EL (cell line): ENCODE data around the gene SIRT5.

Experiments used
- DNase-seq: peaks from one replicate; pipeline ENCODE4 v3.0.0-alpha.2; 2016

Gene SIRT5

GRCh38 chr6:13574571-13575376 is at the start of gene SIRT5:
Gene SIRT5, plus strand, starts transcription at chr6:13574601. Its CDS starts 9,510 bp downstream, at chr6:13584111.
- peak; percentile 84 for DNase-seq

GRCh38 chr6:13524801-13525508 is 49.4 kb upstream of the SIRT5 start:
- DNase-seq, result no peak

GRCh38 chr6:13526357-13526726 is 48.1 kb upstream of the SIRT5 start:
- no peak for DNase-seq

- DNase-seq, result no peak
Observed at GRCh38 chr6:13526727-13527670, 47.4 kb upstream of the SIRT5 start.

GRCh38 chr6:13527671-13528056 is 46.7 kb upstream of the SIRT5 start:
- DNase-seq, result no peak

- no peak for DNase-seq
Observed at GRCh38 chr6:13528232-13528631, 46.2 kb upstream of the SIRT5 start.

- DNase-seq, result no peak
Observed at GRCh38 chr6:13528777-13529343, 45.5 kb upstream of the SIRT5 start.

- no peak for DNase-seq
Observed at GRCh38 chr6:13531956-13532355, 42.4 kb upstream of the SIRT5 start.

GRCh38 chr6:13534536-13534935 is 39.9 kb upstream of the SIRT5 start:
- no peak for DNase-seq

GRCh38 chr6:13535306-13535705 is 39.1 kb upstream of the SIRT5 start:
- DNase-seq, result no peak

- DNase-seq, result no peak
Observed at GRCh38 chr6:13536796-13537526, 37.4 kb upstream of the SIRT5 start.

GRCh38 chr6:13537527-13537897 is 36.9 kb upstream of the SIRT5 start:
- no peak for DNase-seq

GRCh38 chr6:13538084-13538483 is 36.3 kb upstream of the SIRT5 start:
- DNase-seq, result peak; percentile 51

GRCh38 chr6:13538600-13538999 is 35.8 kb upstream of the SIRT5 start:
- no peak for DNase-seq

GRCh38 chr6:13539572-13539971 is 34.8 kb upstream of the SIRT5 start:
- DNase-seq, result no peak

GRCh38 chr6:13541496-13541895 is 32.9 kb upstream of the SIRT5 start:
- DNase-seq, result no peak

GRCh38 chr6:13544454-13545186 is 29.8 kb upstream of the SIRT5 start:
- no peak for DNase-seq

GRCh38 chr6:13545885-13546284 is 28.5 kb upstream of the SIRT5 start:
- DNase-seq, result no peak

- no peak for DNase-seq
Observed at GRCh38 chr6:13548500-13549210, 25.7 kb upstream of the SIRT5 start.

- no peak for DNase-seq
Observed at GRCh38 chr6:13550656-13551055, 23.7 kb upstream of the SIRT5 start.

GRCh38 chr6:13553646-13554045 is 20.8 kb upstream of the SIRT5 start:
- DNase-seq, result peak; percentile 30
